SHP77 treated with DMSO at 0.1 percent for 48 hours (cell line): ENCODE results near the gene UGT1A3.

Experiments used
- DNase-seq: peaks from one replicate; lab custom pipeline; 2025; lab: John Stamatoyannopoulos, UW

Gene UGT1A3

DNA sequence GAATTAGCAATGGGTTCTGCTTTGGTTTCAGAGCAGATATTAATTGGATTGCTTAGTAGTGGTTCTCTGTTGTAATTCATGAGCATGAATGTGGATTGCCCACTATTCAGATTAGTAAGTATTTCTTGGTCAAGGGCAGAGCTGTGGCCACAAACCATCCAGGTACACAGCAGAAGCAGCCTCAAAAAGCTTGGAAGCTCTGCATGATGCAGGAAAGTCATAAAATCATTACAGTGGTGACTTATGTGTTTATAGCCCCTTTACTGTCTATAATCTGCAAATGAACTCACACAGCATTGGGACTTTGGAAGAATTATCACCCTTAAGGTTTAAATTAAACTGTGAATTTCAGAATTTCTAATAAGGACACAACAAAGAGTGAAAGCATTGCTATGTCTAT lies 29.3 kb downstream of the UGT1A3 start:
- no peak for DNase-seq

DNA sequence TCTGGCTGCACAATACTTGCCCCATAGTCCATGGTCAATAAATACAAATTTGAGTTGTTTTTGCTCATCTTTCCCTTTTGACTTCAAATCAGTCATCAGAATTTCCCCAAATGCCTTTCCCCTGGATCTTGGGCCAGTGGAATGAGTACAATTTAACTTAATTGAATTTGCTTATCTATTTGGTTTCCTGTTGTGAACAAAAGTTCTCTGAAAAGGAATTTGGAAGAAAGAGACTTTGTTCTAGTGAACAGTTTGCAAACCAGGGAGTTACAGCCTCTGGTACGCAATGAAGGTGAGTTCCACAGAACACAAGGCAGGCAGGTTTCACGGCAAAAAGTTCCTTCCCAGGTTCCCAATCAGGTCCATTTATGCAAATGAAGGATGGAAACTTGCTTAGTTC lies 30.0 kb downstream of the UGT1A3 start:
- no peak for DNase-seq

DNA sequence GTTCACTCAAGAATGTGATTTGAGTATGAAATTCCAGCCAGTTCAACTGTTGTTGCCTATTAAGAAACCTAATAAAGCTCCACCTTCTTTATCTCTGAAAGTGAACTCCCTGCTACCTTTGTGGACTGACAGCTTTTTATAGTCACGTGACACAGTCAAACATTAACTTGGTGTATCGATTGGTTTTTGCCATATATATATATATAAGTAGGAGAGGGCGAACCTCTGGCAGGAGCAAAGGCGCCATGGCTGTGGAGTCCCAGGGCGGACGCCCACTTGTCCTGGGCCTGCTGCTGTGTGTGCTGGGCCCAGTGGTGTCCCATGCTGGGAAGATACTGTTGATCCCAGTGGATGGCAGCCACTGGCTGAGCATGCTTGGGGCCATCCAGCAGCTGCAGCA lies 31.2 kb downstream of the UGT1A3 start, which contains the start of gene UGT1A1:
Gene UGT1A1 (plus strand): TSS at position 228 of the 400 bp plus-strand sequence. CDS start 18 bp downstream, at position 246.
- DNase-seq = no peak

DNA sequence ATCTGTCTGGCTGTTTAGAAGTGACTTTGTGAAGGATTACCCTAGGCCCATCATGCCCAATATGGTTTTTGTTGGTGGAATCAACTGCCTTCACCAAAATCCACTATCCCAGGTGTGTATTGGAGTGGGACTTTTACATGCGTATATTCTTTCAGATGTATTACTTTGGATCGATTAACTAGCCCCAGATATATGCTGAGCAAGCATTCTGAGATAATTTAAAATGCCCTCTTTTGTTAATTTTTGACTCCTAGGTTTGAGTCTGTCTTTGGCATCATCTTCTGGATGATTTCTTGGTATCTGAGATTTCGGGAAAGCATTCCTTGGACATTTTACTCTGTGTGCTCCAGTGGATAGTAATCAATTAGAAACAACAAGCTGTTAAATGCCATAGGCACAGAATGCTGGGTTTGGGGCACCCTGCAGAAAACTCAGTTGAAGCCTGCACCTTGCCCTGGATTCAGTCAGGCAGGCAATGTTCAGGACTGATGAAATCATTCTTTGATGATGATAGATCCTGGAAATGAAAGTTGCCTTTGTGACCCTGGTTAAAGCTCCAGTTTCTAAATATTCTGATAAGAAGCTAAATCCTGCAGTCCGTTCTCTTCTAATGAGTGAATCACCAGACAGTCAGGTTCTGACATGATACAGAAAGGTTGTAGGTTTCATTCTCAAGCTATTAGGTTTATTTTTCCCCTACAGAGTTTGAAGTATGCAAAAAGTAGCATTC lies 32.4 kb downstream of the UGT1A3 start:
- no peak for DNase-seq

DNA sequence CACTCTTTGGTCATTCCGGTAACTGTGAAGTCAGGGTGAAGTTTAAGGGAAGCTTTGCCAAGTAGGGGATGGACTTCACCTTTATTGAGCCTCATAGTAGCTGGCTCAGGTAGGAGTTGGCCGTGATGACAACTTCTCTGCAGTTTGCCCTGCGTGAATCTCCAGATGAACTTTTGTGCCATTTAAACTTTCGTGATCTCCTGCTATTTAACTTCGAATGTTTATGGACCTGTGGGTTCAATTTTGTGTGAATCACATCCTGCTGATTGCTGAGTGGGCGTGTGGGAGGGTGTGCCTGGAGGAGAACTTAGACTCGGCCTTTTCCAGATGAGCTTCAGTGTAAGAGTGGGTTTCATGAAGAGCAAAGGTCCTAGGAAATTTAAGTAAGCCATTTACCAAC lies 35.4 kb downstream of the UGT1A3 start:
- DNase-seq = no peak

DNA sequence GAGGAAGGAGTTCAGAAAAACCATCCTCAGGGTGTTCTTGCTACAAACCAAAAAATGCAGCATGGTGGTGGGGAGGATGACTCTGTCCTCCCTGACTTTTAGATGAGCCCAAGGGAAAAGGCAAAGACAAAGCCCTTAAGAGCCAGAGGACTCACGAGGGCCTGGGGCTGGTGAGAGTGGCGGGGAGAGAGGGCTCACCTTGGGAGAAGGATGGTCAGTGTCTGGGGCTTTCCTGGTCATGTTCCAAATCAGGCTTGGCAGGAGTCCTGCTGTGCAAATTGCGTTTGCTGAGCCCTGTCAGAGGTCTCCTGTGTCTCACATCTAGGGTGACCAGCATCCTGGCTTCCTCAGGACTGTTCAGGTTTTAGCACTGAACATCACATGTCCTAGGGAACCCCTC lies 35.9 kb downstream of the UGT1A3 start:
- DNase-seq = no peak

DNA sequence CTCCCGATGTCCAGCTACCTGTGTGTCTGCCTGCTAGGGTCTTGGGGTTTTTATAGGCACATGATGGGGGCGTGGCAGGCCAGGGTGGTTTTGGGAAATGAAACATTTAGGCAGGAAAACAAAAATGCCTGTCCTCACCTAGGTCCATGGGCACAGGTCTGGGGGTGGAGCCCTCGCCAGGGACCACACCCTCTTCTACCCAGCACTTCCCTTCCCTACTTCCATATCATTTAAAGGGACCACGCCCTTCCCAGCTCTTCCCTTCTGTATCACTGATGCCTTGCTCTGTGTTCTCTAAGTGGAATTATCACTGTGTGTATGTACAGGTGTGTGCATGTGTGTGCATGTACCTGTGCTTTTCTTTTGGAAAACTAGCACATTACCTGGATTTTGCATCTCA lies 37.6 kb downstream of the UGT1A3 start:
- no peak for DNase-seq

DNA sequence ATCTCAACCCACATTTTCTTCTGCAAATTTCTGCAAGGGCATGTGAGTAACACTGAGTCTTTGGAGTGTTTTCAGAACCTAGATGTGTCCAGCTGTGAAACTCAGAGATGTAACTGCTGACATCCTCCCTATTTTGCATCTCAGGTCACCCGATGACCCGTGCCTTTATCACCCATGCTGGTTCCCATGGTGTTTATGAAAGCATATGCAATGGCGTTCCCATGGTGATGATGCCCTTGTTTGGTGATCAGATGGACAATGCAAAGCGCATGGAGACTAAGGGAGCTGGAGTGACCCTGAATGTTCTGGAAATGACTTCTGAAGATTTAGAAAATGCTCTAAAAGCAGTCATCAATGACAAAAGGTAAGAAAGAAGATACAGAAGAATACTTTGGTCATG lies 39.2 kb downstream of the UGT1A3 start:
- DNase-seq = no peak

DNA sequence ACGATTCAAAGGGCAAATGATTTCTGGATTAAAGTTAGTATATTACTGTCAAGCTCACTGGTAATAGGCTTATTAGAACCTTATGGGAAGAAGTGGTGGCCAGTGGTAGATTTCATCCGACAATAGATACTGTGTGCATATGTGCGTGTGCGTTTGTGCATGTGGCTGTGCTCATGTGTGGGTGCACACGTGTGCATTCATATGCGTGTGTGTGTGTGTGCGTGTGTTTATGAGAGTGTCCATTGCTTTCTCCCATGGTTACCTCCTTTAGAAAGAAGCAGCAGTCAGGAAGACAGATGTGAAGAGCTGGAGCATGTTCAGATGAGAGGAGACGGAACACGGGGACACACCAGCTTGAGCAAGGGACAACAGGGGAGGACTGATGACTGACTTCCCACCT lies 40.4 kb downstream of the UGT1A3 start:
- DNase-seq = no peak

DNA sequence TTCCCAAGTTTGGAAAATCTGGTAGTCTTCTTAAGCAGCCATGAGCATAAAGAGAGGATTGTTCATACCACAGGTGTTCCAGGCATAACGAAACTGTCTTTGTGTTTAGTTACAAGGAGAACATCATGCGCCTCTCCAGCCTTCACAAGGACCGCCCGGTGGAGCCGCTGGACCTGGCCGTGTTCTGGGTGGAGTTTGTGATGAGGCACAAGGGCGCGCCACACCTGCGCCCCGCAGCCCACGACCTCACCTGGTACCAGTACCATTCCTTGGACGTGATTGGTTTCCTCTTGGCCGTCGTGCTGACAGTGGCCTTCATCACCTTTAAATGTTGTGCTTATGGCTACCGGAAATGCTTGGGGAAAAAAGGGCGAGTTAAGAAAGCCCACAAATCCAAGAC lies 43.3 kb downstream of the UGT1A3 start:
- no peak for DNase-seq

DNA sequence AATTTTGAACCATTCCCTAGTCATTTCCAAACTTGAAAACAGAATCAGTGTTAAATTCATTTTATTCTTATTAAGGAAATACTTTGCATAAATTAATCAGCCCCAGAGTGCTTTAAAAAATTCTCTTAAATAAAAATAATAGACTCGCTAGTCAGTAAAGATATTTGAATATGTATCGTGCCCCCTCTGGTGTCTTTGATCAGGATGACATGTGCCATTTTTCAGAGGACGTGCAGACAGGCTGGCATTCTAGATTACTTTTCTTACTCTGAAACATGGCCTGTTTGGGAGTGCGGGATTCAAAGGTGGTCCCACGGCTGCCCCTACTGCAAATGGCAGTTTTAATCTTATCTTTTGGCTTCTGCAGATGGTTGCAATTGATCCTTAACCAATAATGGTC lies 43.7 kb downstream of the UGT1A3 start:
- DNase-seq = no peak

DNA sequence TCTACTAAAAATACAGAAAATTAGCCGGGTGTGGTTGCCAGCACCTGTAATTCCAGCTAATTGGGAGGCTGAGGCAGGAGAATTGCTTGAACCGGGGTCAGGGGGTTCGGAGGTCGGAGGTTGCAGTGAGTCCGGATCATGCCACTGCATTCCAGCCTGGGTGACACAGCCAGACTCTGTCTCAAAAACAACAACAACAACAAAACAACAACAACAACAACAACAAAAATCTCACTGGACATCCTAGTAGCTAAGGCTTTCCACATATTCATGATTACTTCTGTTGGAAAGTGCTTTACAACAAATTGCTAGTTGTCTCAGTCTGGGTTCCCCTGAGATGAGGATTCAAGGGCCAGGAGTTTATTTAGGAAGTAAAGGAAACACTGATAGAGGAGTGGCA lies 45.0 kb downstream of the UGT1A3 start:
- DNase-seq = no peak

DNA sequence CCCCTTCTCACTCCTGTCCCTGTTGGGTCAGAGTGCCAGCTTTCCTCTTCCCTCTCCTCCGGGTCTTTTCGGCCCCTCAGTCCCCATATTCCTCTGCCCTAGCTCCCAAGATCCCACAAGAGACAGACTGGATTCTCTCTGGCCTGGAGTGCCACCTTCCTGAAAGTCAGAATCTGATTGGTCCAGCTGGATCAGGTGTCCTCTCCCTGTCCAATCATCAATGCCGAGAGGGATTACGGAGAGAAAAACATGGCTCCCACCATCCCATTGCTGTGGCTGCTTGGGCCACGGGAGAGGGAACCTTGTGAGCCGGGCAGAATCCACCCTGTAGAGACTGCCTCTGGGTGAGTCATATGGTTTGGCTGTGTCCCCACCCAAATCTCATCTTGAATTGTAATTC lies 46.6 kb downstream of the UGT1A3 start:
- no peak for DNase-seq

DNA sequence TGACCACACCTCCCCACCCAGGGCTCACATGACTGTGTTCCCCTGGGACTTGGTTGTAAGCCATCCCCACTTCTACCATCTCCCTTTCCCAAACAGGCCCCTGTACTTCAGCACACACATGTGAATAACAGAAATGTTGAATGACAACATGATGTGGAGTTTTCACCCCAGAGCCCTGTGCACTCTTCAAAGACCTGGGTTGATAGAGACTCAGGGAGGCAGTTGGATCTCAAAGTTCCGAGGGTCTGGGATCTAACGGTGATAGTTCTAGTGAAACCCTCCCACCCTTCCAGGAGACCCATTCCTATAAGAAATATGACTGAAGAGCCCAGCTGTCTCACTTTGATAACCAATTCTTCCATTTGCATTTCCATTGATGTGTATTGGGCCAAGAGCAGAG lies 49.2 kb downstream of the UGT1A3 start, which contains the start of gene MROH2A:
Gene MROH2A (plus strand): TSS at position 301 of the 400 bp plus-strand sequence. CDS start 1,029 bp downstream, outside the sequence.
- DNase-seq = no peak

DNA sequence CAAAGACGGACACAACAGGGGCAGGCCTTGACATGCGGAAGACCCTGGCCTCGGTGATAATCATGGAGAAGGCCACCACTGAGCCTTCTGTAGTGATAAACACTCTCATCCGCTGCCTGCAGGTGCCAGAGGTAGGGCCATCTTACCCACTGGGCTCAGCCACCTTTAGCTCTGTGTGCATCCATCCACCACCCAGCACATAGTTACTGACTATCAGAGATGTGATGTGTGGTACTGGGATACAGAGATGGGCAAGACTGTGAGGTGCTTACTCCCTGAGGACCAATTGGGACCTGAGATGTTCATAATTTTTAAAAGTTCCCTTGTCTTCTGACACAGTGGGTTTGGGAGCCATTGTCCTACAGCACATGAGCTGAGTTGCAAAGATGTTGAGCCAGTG lies 50.9 kb downstream of the UGT1A3 start:
- DNase-seq = no peak

DNA sequence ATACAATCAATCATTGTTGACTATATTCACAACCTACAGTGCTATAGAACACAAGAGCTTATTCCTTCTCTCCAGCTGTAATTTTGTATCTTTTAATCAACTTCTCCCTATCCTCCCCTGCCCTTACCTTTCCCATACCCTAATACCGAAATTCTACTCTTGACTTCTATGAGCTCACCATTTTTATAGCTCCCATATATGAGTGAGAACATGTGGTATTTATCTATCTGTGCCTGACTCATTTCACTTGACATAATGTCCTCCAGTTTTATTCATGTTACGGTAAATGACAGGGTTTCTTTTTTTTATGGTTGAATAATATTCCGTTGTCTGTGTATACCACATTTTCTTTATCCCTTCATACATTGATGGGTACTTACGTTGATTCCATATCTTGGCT lies 51.9 kb downstream of the UGT1A3 start:
- no peak for DNase-seq

DNA sequence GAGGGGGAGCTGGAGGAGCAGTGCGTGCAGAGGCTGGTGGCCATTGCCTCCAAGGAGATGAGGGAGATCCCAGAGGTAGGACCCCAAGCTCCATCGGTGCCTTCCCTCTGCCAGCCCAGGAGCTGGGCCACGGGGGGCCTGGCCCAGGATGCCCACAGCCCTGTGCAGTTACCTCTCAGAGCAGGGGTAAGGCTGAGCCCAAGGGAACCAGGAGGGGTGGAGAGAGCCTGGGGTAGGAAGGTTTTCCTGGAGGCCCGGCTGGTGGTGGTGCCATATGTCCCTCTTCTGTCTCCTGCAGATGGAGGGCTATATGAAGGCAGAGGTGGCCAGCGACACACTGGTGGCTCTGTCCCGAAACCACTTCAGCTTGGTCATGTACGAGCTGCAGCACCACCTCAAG lies 60.7 kb downstream of the UGT1A3 start:
- DNase-seq = no peak

DNA sequence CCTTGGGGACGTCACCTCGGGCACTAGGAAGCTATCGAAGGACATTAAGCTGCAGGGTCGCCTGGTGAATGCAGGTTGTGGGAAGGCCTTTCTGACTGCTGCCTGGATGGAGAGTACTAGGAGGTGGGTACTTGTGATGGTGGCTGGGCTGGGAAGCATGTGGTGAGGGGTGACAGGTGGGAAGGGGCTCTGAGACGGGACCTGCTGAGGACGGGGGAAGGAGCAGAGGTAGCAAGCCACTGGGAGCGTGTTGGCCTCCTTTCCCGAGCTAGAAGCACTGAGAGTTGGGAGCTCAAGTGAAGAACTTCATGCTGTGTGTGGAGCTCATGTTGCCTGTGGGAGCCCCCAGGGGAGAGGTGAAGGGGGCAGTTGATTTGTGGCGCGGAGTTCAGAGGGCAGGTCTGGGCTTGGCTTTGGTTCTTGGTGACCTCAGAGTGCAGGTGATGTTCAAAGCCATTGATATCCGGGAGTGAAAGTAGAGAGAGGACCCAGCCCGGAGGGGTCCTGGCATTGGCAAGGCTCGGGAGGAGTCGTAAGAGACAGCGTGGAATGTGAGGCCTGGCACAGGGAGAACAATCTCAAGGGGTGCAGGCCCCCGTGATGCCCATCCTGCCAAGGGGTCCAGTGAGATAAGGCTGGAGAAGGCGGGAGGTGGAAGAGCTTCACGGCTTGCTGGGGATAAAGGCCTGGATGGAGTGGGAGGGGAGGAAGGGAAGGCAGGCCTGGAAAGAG lies 62.5 kb downstream of the UGT1A3 start:
- DNase-seq = no peak

DNA sequence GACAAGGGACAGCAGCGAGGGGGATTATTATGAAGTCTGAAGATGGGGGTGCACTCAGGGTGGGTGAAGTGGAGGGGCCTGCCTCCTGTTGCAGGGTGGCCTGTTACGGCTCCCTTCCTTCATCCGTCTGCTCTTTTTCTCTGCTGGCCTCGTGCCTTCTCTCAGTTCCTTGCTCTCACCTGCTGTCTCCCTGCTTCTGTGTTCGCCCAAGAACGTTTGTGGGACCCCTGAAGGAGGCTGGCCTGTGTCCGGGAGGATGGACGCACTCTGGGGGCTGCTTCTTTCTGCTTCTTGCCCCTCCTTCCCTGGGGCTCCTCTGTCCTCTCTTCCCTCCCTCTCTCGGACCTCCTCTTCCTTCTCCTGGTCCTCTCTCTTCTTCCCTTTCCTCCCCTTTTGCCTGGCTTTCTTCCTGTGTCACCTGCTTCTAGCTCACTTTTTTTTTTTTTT lies 63.1 kb downstream of the UGT1A3 start:
- no peak for DNase-seq

DNA sequence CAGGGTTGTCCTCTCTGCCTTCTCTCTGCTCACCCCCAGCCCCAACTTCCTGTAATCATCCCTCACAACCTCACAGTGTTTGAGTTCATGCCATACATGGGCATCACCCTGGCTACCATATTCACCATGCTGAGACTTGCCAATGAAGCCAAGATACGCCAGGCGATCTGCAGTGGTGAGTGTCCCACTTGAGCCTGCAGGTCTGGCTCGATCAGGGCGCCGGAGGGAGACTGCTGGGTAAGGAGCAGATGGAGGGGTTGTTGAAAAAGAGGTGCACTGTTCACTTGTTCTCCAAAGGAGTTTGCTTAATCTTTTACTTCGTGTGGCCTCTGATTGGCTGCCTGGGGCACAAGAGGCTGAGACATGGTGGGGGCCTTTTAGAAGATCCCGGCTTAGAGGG lies 63.9 kb downstream of the UGT1A3 start:
- no peak for DNase-seq

DNA sequence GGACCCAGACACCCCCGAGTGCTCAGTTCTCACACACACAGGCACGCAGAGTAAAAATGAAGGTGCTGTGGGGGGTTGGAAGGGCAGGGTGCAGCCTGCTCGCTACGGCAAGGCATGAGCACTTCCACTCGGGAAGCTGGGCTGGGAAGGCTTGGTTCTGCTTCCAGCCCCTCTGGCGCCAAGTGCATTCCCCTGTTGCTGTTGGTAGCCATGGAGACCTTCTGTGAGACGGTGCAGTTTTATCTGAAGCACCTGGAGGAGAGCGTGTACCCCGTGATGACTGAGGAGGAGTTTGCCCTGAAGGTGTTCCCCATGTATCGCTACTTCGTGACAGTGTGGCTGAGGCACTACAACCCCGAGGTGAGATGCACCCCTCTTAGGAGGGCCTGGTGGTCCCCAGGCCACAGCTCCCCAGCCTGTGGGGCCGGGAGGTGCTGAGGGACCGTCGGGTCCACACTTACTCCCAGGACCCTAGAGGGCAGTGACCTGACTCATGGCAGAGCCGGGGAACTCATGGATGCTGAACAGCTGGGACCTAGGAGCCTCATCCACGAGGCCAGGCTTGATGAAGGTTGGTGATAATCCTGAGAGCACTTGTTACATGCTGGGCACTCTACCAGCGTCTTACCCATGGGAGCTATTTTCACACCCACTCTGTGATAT lies 64.8 kb downstream of the UGT1A3 start:
- DNase-seq = no peak

DNA sequence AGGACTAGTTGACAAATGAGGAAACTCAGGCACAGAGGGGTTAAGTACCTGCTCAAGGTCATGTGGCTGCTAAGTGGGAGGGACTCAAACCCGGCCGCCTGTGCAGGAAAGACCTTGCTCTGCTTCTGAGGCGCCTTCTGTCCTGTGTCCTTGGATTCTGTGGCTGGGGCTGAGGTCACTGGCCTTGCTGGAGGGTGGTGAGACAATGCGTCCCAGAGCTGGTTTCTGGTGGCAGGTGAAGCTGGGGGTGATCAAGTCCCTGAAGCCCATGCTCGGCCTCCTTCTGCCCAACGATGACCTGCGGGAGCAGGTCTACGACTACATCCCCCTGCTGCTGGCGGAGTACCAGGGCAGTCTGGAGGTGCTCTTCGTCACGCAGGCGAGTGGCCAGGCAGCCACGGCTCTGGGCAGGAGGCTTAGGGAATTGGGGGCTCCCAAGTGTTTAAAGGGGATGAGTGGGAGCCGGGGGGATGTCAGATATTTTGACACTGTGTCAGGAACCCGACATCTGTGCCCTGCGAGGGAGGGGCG lies 65.4 kb downstream of the UGT1A3 start:
- no peak for DNase-seq

DNA sequence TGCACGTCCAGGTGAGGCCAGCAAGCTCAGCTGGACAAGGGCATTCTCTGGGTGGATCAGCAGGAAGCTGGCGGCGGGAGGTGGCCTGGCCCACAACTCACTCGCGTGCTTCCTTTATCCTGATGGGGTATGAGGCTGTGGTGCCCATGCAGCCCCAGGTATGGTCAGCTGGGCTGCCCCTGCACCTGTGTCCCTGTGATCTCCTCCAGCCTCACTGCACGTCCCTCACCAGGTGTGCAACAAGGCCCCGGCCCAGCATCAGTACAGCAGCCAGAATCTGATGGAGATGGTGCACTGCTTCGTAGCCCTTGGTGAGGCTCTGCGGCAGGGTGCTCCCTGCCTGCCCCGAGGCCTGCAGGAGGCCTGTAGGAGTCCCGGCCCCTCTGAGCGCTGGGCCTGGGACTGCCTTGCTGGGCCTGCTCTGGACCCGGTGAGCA lies 66.9 kb downstream of the UGT1A3 start:
- DNase-seq = no peak
